Dermis microvascular lymphatic vessel endothelial cell (primary cell): ENCODE measurements around the gene MTX2. TPM values are rescaled to one million over a fixed set of nuclear protein-coding genes. Genes with fewer than 3 reads are reported as not detected.
"Not testable (repeated sequence)": the region's sequence is repeated elsewhere in the genome, so short reads cannot be mapped to it uniquely, and the experiment has no call there.

ENCODE experiments used
- DNase-seq, 2 donors: peaks; one replicate each; pipeline versions ENCODE4 v3.0.0 to v3.0.0-alpha.2; 2010; ENCODE audit warnings: low read depth in 2 of 2
- total RNA-seq: library from RNA; depleted of rRNA; stranded (reverse); fragments of >200 nt; gene quantifications from 2 replicates; pipeline ENCODE4 v1.2.1, GENCODE V29; 2014

Gene MTX2
- total RNA-seq, 1 donor from 2014 or later = 23.2 TPM

GRCh38 chr2:176285321-176285720 lies 16.1 kb downstream of the MTX2 start:
- no peak for DNase-seq

GRCh38 chr2:176291335-176291734 lies 22.1 kb downstream of the MTX2 start:
- DNase-seq = no peak

GRCh38 chr2:176291809-176292283 lies 22.6 kb downstream of the MTX2 start:
- no peak for DNase-seq

GRCh38 chr2:176292608-176293007 lies 23.4 kb downstream of the MTX2 start:
- no peak for DNase-seq

- DNase-seq = no peak
Measured at GRCh38 chr2:176293334-176293733, 24.1 kb downstream of the MTX2 start.

- no peak for DNase-seq
Measured at GRCh38 chr2:176297067-176297466, 27.8 kb downstream of the MTX2 start.

GRCh38 chr2:176297737-176298136 lies 28.5 kb downstream of the MTX2 start:
- no peak for DNase-seq

- not testable (repeated sequence) for DNase-seq
Measured at GRCh38 chr2:176306020-176306419, 36.8 kb downstream of the MTX2 start.

- no peak for DNase-seq
Measured at GRCh38 chr2:176317199-176317598, 48.0 kb downstream of the MTX2 start.

GRCh38 chr2:176317623-176318065 lies 48.4 kb downstream of the MTX2 start:
- no peak for DNase-seq

- DNase-seq = no peak
Measured at GRCh38 chr2:176321916-176322315, 52.7 kb downstream of the MTX2 start.

- DNase-seq = no peak
Measured at GRCh38 chr2:176324862-176325261, 55.6 kb downstream of the MTX2 start.

- DNase-seq = peak; percentile 25 to 33
Measured at GRCh38 chr2:176325732-176326131, 56.5 kb downstream of the MTX2 start.

GRCh38 chr2:176328149-176328548 lies 58.9 kb downstream of the MTX2 start:
- no peak for DNase-seq

GRCh38 chr2:176330612-176331011 lies 61.4 kb downstream of the MTX2 start:
- no peak for DNase-seq

- DNase-seq = no peak
Measured at GRCh38 chr2:176331646-176332045, 62.4 kb downstream of the MTX2 start.

GRCh38 chr2:176334729-176335128 lies 65.5 kb downstream of the MTX2 start:
- no peak for DNase-seq

- no peak for DNase-seq
Measured at GRCh38 chr2:176338395-176338794, 69.2 kb downstream of the MTX2 start.

GRCh38 chr2:176339208-176339607 lies 70.0 kb downstream of the MTX2 start:
- DNase-seq = no peak

GRCh38 chr2:176356251-176356650 lies 87.0 kb downstream of the MTX2 start:
- DNase-seq = no peak

- no peak for DNase-seq
Measured at GRCh38 chr2:176364273-176364977, 95.2 kb downstream of the MTX2 start.

- DNase-seq = no peak
Measured at GRCh38 chr2:176368349-176368748, 99.1 kb downstream of the MTX2 start.

- DNase-seq = no peak
Measured at GRCh38 chr2:176370467-176371171, 101.4 kb downstream of the MTX2 start.
